Hepatocyte (in vitro differentiated cells): ENCODE measurements around the gene GUCY2C. TPM values are rescaled to one million over a fixed set of nuclear protein-coding genes. Genes with fewer than 3 reads are reported as not detected.

Experiments
- DNase-seq: peaks from one replicate; pipeline ENCODE4 v3.0.0-alpha.2; 2016; ENCODE audit warnings: low spot score
- H2AFZ ChIP-seq: fragments of 200-600 bp; sonication (generic); 2 replicates; pipeline ENCODE4 v1.6.0; 2016; ENCODE audit warnings: antibody characterized with exemption, mild to moderate bottlenecking
- H3K27ac ChIP-seq: fragments of 200-600 bp; sonication (generic); 2 replicates; pipeline ENCODE4 v1.5.1; 2016; ENCODE audit warnings: mild to moderate bottlenecking
- H3K27me3 ChIP-seq: fragments of 200-600 bp; sonication (generic); 2 replicates; pipeline ENCODE4 v1.6.1; 2016
- H3K36me3 ChIP-seq: fragments of 200-600 bp; sonication (generic); replicated peaks from 2 replicates; pipeline ENCODE4 v1.5.1; 2016; ENCODE audit warnings: low read depth; ENCODE audit not compliant: insufficient read depth
- H3K4me1 ChIP-seq: fragments of 200-600 bp; sonication (generic); 2 replicates; pipeline ENCODE4 v1.5.1; 2016; ENCODE audit warnings: mild to moderate bottlenecking, moderate library complexity; ENCODE audit not compliant: insufficient read depth
- H3K4me2 ChIP-seq: fragments of 200-600 bp; sonication (generic); 2 replicates; pipeline ENCODE4 v1.6.0; 2016
- H3K4me3 ChIP-seq: fragments of 200-600 bp; sonication (generic); 2 replicates; pipeline ENCODE4 v1.5.1; 2016; ENCODE audit warnings: mild to moderate bottlenecking
- H3K79me2 ChIP-seq: fragments of 200-600 bp; sonication (generic); 2 replicates; pipeline ENCODE4 v1.6.0; 2017; ENCODE audit warnings: mild to moderate bottlenecking
- H3K9me2 ChIP-seq: fragments of 200-600 bp; sonication (generic); replicated peaks from 2 replicates; pipeline ENCODE4 v1.6.0; 2017; ENCODE audit warnings: mild to moderate bottlenecking; ENCODE audit not compliant: insufficient read depth
- H3K9me3 ChIP-seq: fragments of 200-600 bp; sonication (generic); 2 replicates; pipeline ENCODE4 v1.5.1; 2016; ENCODE audit warnings: low read depth, mild to moderate bottlenecking
- H4K20me1 ChIP-seq: fragments of 200-600 bp; sonication (generic); 2 replicates; pipeline ENCODE4 v1.6.0; 2016; ENCODE audit warnings: mild to moderate bottlenecking; ENCODE audit not compliant: insufficient read depth, poor library complexity, severe bottlenecking
- CTCF ChIP-seq: fragments of 200-600 bp; sonication (generic); IDR thresholded peaks from 2 replicates; pipeline ENCODE4 v1.5.1; 2016; ENCODE audit warnings: antibody characterized with exemption, mild to moderate bottlenecking; ENCODE audit not compliant: poor library complexity
- EZH2 ChIP-seq: fragments of 200-600 bp; sonication (generic); IDR thresholded peaks from 2 replicates; pipeline ENCODE4 v1.6.1; 2016; ENCODE audit warnings: antibody characterized with exemption, mild to moderate bottlenecking, borderline replicate concordance
- EZH2phosphoT487 ChIP-seq: fragments of 200-600 bp; sonication (generic); IDR thresholded peaks from one replicate; pipeline ENCODE4 v1.6.1; 2018; ENCODE audit warnings: antibody characterized with exemption, mild to moderate bottlenecking, low read depth, moderate library complexity; ENCODE audit not compliant: unreplicated experiment, severe bottlenecking
- WGBS: methylation state at CpG from one replicate; pipeline ENCODE4 v1.1.6; 2016; ENCODE audit warnings: low lambda C conversion rate; ENCODE audit errors: missing lambda C conversion rate; 5-methylcytosine and 5-hydroxymethylcytosine counted together
- polyA plus RNA-seq: library from polyadenylated mRNA; unstranded; fragments of >200 nt; fragmentation: Nextera tagmentation; extraction: Ambion mirVana; gene quantifications from 2 replicates; pipeline ENCODE4 v1.2.1, GENCODE V29; 2016
- total RNA-seq: library from RNA; depleted of rRNA; stranded (reverse); fragments of >200 nt; gene quantifications from 2 replicates; pipeline ENCODE4 v1.2.3, GENCODE V29; 2014

The GUCY2C gene
- total and polyA plus RNA-seq, 2 experiments from 2014 or later: 26.5 to 47.6 TPM

GRCh38 chr12:14588571-14588970 is 107.8 kb downstream of the GUCY2C start:
- Histone ChIP-seq H3K4me3 (no peak overlapping the region), H3K79me2 (no peaks in the 10 kb centered on the region), H3K4me2 (no peak overlapping the region), H3K9me2 (no peaks in the 10 kb centered on the region), H2AFZ (no peak overlapping the region), H3K27ac (no peak overlapping the region), H3K27me3 (no peaks in the 10 kb centered on the region), H4K20me1 (no peaks in the 10 kb centered on the region), H3K36me3 (no peaks in the 10 kb centered on the region), H3K4me1 (no peaks in the 10 kb centered on the region), H3K9me3 (no peaks in the 10 kb centered on the region)
- WGBS: 90% methylated on average over 3 of the region's 3 CpGs
- DNase-seq: no peak
- no peak for TF ChIP-seq EZH2
- TF ChIP-seq CTCF: no peak
- TF ChIP-seq EZH2phosphoT487: no peak

GRCh38 chr12:14578646-14579045 is 117.8 kb downstream of the GUCY2C start:
- Histone ChIP-seq H3K27ac (no peak overlapping the region), H2AFZ (no peak overlapping the region), H3K4me1 (no peaks in the 10 kb centered on the region), H3K79me2 (no peaks in the 10 kb centered on the region), H3K9me3 (no peaks in the 10 kb centered on the region), H3K36me3 (no peaks in the 10 kb centered on the region), H3K4me2 (no peak overlapping the region), H3K27me3 (no peaks in the 10 kb centered on the region), H4K20me1 (no peaks in the 10 kb centered on the region), H3K9me2 (no peaks in the 10 kb centered on the region), H3K4me3 (no peak overlapping the region)
- TF ChIP-seq EZH2 (no peak), CTCF (no peak), EZH2phosphoT487 (no peak)
- no peak for DNase-seq
- 97% methylated on average over 8 of the region's 8 CpGs for WGBS

- Histone ChIP-seq H3K36me3 (no peaks in the 10 kb centered on the region), H3K4me1 (no peaks in the 10 kb centered on the region), H4K20me1 (no peaks in the 10 kb centered on the region), H3K4me2 (no peak overlapping the region), H3K79me2 (no peaks in the 10 kb centered on the region), H3K4me3 (no peak overlapping the region), H3K27ac (no peak overlapping the region), H3K9me3 (no peaks in the 10 kb centered on the region), H3K27me3 (no peaks in the 10 kb centered on the region), H2AFZ (no peak overlapping the region), H3K9me2 (no peaks in the 10 kb centered on the region)
- 96% methylated on average over 1 of the region's 1 CpG for WGBS
- no peak for DNase-seq
- TF ChIP-seq EZH2phosphoT487 (no peak), EZH2 (no peak), CTCF (no peak)
These were observed 119.1 kb downstream of the GUCY2C start for GRCh38 chr12:14577344-14577743.

GRCh38 chr12:14576896-14577295 is 119.5 kb downstream of the GUCY2C start:
- 81% methylated on average over 8 of the region's 8 CpGs for WGBS

More at GRCh38 chr12:14576896-14577295, 119.5 kb downstream of the GUCY2C start:
- no peak for TF ChIP-seq EZH2
- no peak for TF ChIP-seq EZH2phosphoT487
- no peak for TF ChIP-seq CTCF
- Histone ChIP-seq H3K27ac (no peak overlapping the region), H3K4me1 (peaks cover 3% of the 10 kb centered on the region), H3K9me2 (no peaks in the 10 kb centered on the region), H3K27me3 (no peaks in the 10 kb centered on the region), H3K79me2 (no peaks in the 10 kb centered on the region), H3K4me2 (no peak overlapping the region), H2AFZ (no peak overlapping the region), H3K4me3 (no peak overlapping the region), H3K36me3 (no peaks in the 10 kb centered on the region), H3K9me3 (no peaks in the 10 kb centered on the region), H4K20me1 (no peaks in the 10 kb centered on the region)
- no peak for DNase-seq
